NOMO-1 treated with DMSO at 0.1 percent for 48 hours (cell line): Measurements from ENCODE around the gene LRRIQ1.

ENCODE experiments used
- DNase-seq: peaks from one replicate; lab custom pipeline; 2025; ENCODE audit not compliant: unreplicated experiment; lab: John Stamatoyannopoulos, UW

LRRIQ1 gene

DNA sequence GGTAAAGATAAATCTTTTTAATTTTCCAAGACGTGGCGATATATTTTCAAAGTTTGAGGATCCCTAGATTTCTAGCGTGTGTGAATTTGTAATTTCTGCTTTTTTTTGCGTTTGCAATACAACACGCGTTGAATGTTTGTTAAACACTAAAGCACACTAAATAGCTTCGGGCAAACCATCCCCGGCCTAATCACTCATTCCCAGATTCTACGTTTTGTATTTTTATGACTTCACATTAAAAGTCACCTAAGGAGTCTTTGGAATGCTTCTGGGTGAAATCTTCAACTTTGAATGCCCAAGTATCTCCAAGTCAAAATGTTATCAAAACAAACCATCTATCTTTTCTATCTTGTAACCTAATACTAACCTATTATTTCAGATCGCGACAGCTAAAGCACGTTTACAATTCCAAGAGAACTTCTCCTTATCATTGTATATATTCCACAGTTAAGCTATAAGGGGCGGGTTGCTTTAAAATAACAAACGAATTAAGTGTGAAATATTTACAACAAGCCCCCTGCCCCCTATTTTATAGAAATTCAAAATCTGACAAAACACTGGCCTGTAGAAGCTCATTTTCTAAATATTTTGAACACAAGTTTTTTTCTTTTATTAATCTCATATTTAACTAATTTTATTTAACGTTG is 245.0 kb downstream of the LRRIQ1 start:
- DNase-seq: no peak

DNA sequence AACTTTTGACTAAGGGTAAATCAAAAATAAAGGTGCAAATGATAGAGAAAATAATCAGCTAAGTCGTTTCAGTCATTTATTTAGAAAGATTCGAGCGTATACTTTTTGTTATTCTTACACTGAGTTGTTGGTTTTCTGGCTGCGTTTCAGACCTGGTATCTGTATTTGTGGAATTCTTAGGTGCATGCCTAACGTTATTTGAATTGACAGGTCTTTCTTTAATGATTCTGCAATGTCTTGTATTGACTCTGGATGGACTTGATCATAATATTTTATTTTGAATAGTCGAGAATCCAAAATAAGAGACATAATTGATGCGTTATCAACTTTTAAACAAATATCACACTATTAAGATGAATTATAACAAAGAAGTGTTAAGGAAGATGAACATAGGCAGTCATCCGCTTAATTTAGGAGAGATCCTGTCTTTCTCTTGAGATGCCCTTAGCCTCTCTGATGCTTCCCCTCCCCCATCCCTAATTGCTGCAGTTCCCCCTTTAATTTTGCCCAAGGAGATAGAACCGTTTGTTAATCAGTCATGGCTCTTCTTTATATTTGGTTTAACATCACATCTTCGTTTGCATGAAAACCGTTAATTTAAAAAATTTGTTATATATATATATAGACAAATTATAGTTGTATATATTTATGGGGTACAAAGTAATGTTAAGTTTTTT is 245.6 kb downstream of the LRRIQ1 start:
- no peak for DNase-seq

DNA sequence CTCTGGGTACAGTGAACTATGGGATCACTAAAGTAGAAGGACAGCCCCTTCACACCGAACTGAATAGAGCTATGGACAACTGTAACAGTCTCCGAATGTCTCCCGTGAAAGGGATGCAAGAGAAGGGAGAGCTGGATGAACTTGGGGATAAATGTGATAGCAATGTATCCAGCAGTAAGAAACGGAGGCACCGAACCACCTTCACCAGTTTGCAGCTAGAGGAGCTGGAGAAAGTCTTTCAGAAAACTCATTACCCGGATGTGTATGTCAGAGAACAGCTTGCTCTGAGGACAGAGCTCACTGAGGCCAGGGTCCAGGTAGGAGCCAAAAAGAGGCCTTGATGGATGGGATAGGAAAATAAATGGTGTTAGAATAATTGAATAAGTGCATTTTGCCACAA is 247.4 kb downstream of the LRRIQ1 start:
- DNase-seq: no peak
